ENCODE measurements around the gene ADAM8.

DNA sequence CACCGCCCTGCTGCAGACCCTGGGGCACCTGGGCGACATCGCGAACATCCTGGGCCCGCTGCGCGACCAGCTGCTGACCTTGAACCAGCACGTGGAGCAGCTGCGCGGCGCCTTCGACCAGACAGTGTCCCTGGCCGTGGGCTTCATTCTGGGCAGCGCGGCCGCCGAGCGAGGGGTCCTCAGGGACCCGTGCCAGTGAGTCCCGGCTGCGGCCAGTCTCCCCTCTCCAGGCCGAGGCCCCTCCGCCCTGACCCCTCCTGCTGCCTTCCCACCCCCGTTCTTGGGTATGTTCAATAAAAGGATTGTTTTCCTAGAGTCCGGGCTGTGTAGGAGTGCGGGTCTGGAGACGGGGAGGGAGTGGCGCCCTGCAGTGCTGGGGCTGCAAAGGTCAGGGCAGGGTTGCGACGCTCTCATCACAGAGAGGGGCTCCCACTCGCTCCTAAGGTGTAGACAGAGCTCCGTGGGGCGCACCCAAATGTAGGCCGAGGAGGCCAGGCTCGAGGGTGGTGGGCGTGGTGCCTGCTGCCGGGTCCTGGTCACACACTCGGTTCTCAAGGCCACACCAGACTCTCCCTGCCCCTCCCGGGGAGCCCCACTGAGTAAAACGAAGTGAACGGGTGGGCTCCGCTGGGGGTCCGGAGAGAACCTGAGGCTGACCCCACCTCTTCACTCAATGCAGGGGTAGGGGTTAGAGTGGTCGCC is 45.3 kb downstream of the ADAM8 start:
- TF ChIP-seq CTCF (conservative IDR thresholded peaks at IDR 0.05 in 1 of 2, IDR thresholded peaks at IDR 0.05 in 1 of 2; ENCODE audit: low read depth in 1 of 2, low read length in 2 of 2) (no peak), EZH2 (IDR thresholded peaks at IDR 0.05; ENCODE audit: low read length, missing control alignments) (peak; percentile 65)
